ENCODE data around the gene CDR2L. TPM values are rescaled to one million over a fixed set of nuclear protein-coding genes. Genes with fewer than 3 reads are reported as not detected.
"Not testable (repeated sequence)": the region's sequence is repeated elsewhere in the genome, so short reads cannot be mapped to it uniquely, and the experiment has no call there.

Gene CDR2L
- total and polyA plus RNA-seq, 4 donors = 0.70 to 1.5 (median 0.94) TPM

DNA sequence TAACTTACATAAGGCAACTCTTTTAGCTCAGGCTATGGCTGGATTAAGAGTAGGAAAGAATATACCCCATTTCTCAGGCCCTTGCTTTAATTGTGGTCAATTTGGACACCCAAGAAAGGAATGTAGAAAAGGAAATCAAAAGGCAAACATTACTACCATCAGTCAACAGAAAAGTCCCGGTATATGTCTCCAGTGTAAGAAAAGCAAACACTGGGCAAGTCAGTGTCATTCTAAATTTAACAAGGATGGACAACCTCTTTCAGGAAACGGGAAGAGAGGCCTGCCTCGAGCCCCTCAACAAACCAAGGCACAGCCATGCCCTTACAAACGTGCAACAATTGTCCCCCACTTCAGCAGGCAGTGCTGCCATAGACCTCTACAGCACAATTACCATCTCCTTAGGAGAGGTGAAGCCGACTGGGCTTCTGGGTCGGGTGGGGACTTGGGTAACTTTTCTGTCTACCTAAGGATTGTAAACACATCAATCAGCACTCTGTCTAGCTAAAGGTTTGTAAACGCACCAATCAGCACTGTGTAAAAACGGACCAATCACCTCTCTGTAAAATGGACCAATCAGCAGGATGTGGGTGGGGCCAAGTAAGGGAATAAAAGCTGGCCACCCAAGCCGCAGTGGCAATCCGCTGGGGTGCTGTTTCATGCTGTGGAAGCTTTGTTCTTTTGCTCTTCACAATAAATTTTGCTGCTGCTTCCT, 37.4 kb downstream of the CDR2L start:
- no peak overlapping the region for H3K27ac ChIP-seq (ENCODE audit: low read depth in 1 of 2, low read length in 2 of 2)
- no peaks in the 10 kb centered on the region for H3K4me1 ChIP-seq (ENCODE audit: control insufficient read depth in 4 of 4, insufficient read depth in 4 of 4, low read length in 3 of 4)
- TF ChIP-seq FOXA1 (IDR thresholded peaks at IDR 0.05) (no peak), NR2F2 (IDR thresholded peaks at IDR 0.05) (no peak), FOXA2 (IDR thresholded peaks at IDR 0.05) (no peak), SP1 (IDR thresholded peaks at IDR 0.05) (no peak), RAD21 (IDR thresholded peaks at IDR 0.05) (no peak), EGR1 (IDR thresholded peaks at IDR 0.05; ENCODE audit: low read depth in 2 of 2) (no peak), GABPA (IDR thresholded peaks at IDR 0.05 in 1 of 2, conservative IDR thresholded peaks at IDR 0.05 in 1 of 2) (no peak), JUND (IDR thresholded peaks at IDR 0.05) (no peak), YY1 (IDR thresholded peaks at IDR 0.05) (no peak)
- TF ChIP-seq, protein P1, sequence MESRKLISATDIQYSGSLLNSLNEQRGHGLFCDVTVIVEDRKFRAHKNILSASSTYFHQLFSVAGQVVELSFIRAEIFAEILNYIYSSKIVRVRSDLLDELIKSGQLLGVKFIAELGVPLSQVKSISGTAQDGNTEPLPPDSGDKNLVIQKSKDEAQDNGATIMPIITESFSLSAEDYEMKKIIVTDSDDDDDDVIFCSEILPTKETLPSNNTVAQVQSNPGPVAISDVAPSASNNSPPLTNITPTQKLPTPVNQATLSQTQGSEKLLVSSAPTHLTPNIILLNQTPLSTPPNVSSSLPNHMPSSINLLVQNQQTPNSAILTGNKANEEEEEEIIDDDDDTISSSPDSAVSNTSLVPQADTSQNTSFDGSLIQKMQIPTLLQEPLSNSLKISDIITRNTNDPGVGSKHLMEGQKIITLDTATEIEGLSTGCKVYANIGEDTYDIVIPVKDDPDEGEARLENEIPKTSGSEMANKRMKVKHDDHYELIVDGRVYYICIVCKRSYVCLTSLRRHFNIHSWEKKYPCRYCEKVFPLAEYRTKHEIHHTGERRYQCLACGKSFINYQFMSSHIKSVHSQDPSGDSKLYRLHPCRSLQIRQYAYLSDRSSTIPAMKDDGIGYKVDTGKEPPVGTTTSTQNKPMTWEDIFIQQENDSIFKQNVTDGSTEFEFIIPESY (IDR thresholded peaks at IDR 0.05) = no peak
- TF ChIP-seq, protein P2, sequence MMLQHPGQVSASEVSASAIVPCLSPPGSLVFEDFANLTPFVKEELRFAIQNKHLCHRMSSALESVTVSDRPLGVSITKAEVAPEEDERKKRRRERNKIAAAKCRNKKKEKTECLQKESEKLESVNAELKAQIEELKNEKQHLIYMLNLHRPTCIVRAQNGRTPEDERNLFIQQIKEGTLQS (IDR thresholded peaks at IDR 0.05) = no peak
- TF ChIP-seq, protein P3, sequence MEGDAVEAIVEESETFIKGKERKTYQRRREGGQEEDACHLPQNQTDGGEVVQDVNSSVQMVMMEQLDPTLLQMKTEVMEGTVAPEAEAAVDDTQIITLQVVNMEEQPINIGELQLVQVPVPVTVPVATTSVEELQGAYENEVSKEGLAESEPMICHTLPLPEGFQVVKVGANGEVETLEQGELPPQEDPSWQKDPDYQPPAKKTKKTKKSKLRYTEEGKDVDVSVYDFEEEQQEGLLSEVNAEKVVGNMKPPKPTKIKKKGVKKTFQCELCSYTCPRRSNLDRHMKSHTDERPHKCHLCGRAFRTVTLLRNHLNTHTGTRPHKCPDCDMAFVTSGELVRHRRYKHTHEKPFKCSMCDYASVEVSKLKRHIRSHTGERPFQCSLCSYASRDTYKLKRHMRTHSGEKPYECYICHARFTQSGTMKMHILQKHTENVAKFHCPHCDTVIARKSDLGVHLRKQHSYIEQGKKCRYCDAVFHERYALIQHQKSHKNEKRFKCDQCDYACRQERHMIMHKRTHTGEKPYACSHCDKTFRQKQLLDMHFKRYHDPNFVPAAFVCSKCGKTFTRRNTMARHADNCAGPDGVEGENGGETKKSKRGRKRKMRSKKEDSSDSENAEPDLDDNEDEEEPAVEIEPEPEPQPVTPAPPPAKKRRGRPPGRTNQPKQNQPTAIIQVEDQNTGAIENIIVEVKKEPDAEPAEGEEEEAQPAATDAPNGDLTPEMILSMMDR (IDR thresholded peaks at IDR 0.05; ENCODE audit: low read depth, low read length, missing input control) = no peak
- TF ChIP-seq, protein P4, sequence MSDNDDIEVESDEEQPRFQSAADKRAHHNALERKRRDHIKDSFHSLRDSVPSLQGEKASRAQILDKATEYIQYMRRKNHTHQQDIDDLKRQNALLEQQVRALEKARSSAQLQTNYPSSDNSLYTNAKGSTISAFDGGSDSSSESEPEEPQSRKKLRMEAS (IDR thresholded peaks at IDR 0.05) = no peak
- H3K4me3 ChIP-seq (ENCODE audit: low read depth in 1 of 3, low read length in 3 of 3) = no peak overlapping the region
- no peak overlapping the region for H3K9ac ChIP-seq (ENCODE audit: low read depth in 1 of 2, low read length in 2 of 2)
- H3K27me3 ChIP-seq (ENCODE audit: control insufficient read depth in 4 of 4, insufficient read depth in 4 of 4, low read length in 3 of 4) = no peaks in the 10 kb centered on the region
- 81% methylated on average over 10 of the region's 10 CpGs for WGBS
- H3K9me3 ChIP-seq (ENCODE audit: control insufficient read depth in 4 of 4, low read length in 3 of 4) = no peaks in the 10 kb centered on the region
- DNase-seq (ENCODE audit: low spot score) = no peak
- H3K36me3 ChIP-seq (ENCODE audit: control insufficient read depth in 4 of 4, insufficient read depth in 3 of 4, low read depth in 1 of 4, low read length in 3 of 4) = peaks cover 9 to 25% (median 20%) of the 10 kb centered on the region in 4 donors

DNA sequence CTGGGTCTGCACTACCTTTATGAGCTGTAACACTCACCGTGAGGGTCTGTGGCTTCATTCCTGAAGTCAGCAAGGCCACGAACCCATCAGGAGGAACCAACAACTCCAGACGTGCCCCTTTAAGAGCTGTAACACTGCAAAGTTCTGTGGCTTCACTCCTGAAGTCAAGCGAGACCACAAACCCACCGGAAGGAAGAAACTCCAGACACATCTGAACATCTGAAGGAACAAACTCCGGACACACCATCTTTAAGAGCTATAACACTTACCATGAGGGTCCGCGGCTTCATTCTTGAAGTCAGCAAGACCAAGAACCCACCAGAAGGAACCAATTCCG, 37.9 kb downstream of the CDR2L start:
- H3K27me3 ChIP-seq (ENCODE audit: control insufficient read depth in 4 of 4, insufficient read depth in 4 of 4, low read length in 3 of 4); DNase-seq (ENCODE audit: low spot score); H3K9ac ChIP-seq (ENCODE audit: low read depth in 1 of 2, low read length in 2 of 2); H3K27ac ChIP-seq (ENCODE audit: low read depth in 1 of 2, low read length in 2 of 2); H3K9me3 ChIP-seq (ENCODE audit: control insufficient read depth in 4 of 4, low read length in 3 of 4); H3K4me1 ChIP-seq (ENCODE audit: control insufficient read depth in 4 of 4, insufficient read depth in 4 of 4, low read length in 3 of 4); H3K4me3 ChIP-seq (ENCODE audit: low read depth in 1 of 3, low read length in 3 of 3): not testable (repeated sequence)
- peaks cover 9 to 21% (median 17%) of the 10 kb centered on the region in 4 donors for H3K36me3 ChIP-seq (ENCODE audit: control insufficient read depth in 4 of 4, insufficient read depth in 3 of 4, low read depth in 1 of 4, low read length in 3 of 4)
- WGBS = 90% methylated on average over 9 of the region's 9 CpGs

DNA sequence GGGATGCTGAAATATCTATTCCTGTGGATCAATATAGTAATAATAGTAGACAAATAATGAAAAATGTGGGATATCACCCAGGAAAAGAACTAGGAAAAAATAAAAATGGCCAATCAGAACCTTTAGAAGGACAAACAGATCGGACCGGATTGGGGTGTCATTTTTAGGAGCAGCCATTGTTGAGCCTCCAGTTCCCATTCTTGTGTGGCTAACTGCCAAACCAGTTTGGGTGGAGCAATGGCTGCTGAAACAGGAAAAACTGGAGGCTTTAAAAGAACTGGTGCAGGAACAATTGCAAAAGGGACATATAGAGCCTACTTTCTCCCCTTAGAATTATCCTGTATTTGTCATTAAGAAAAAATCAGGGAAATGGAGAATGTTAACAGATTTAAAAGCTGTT, 39.2 kb downstream of the CDR2L start:
- DNase-seq (ENCODE audit: low spot score); H3K36me3 ChIP-seq (ENCODE audit: control insufficient read depth in 4 of 4, insufficient read depth in 3 of 4, low read depth in 1 of 4, low read length in 3 of 4); H3K4me1 ChIP-seq (ENCODE audit: control insufficient read depth in 4 of 4, insufficient read depth in 4 of 4, low read length in 3 of 4); H3K4me3 ChIP-seq (ENCODE audit: low read depth in 1 of 3, low read length in 3 of 3); H3K9me3 ChIP-seq (ENCODE audit: control insufficient read depth in 4 of 4, low read length in 3 of 4); H3K9ac ChIP-seq (ENCODE audit: low read depth in 1 of 2, low read length in 2 of 2); H3K27me3 ChIP-seq (ENCODE audit: control insufficient read depth in 4 of 4, insufficient read depth in 4 of 4, low read length in 3 of 4); H3K27ac ChIP-seq (ENCODE audit: low read depth in 1 of 2, low read length in 2 of 2): not testable (repeated sequence)
- WGBS = 80% methylated on average over 2 of the region's 2 CpGs
